ENCODE measurements around the gene NOD2. TPM values are rescaled to one million over a fixed set of nuclear protein-coding genes. Genes with fewer than 3 reads are reported as not detected.

The NOD2 gene
- total and polyA plus RNA-seq, 2 of the 13 experiments (the other 11 are each of a cell fraction or from before 2014, with no cell fraction given) = 0.27 to 0.81 TPM

DNA sequence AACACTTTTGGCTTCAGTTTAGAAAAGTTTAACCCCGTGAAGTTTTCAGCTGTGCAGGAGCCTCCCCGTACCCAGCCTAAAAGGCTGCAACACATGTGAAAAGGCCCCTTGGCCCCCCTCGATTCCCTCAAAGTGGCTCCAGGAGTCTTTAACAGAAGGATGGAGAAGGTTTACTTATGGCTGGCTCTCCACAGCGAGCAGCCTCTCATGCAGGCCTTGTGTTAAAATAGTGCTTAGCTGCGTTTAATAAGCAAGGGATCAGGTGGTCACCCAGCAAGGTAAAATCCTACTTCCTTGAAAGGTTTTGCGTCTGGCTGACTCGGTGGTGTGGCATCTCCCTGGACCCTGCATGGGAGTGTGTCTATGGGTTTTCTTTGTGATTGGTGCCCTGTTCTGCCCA is 40.1 kb downstream of the NOD2 start:
- no peak overlapping the region for H3K4me2 ChIP-seq (ENCODE audit: low read depth, low read length)
- no peak for FAIRE-seq
- H3K4me1 ChIP-seq (ENCODE audit: insufficient read depth, low read length) = no peaks in the 10 kb centered on the region
- CTCF ChIA-PET (ENCODE audit: low intra/inter-chr PET ratio, low total read pairs) = no interaction called here
- peaks cover 0 to 20% of the 10 kb centered on the region in 2 experiments; a peak in 2 of 5 replicates for H3K27me3 ChIP-seq (ENCODE audit: control insufficient read depth in 1 of 2, insufficient read depth in 2 of 2, low read length in 2 of 2)
- H3K79me2 ChIP-seq (ENCODE audit: insufficient read depth, low read length) = no peaks in the 10 kb centered on the region
- no peak overlapping the region for H2AFZ ChIP-seq (ENCODE audit: low read length)
- no TSS peak for BruUV-seq (replicated peaks)
- DNase-seq (ENCODE audit: low spot score) = no peak
- H3K4me3 ChIP-seq (replicated peaks in 1 of 3; ENCODE audit: insufficient read depth in 1 of 3, low read depth in 2 of 3, low read length in 3 of 3) = no peak overlapping the region
- H3K36me3 ChIP-seq (replicated peaks in 1 of 2; ENCODE audit: control insufficient read depth in 1 of 2, insufficient read depth in 2 of 2, low read length in 2 of 2) = no peaks in the 10 kb centered on the region
- intact Hi-C loops (cut with micrococcal nuclease; ENCODE audit: unreplicated experiment) (no loop called here), in situ Hi-C loops (cut with HindIII; ENCODE audit: extremely low pct_ligation_motif_present, low pct_unique_long_range_greater_than_20kb) (no loop called here)
- TF ChIP-seq TARDBP (CRISPR knock-in tag; IDR thresholded peaks at IDR 0.05) (no peak), FOSL2 (CRISPR knock-in tag; IDR thresholded peaks at IDR 0.05) (no peak), RELA (CRISPR knock-in tag; IDR thresholded peaks at IDR 0.05) (no peak), ZNF790 (CRISPR knock-in tag; IDR thresholded peaks at IDR 0.05; ENCODE audit: borderline replicate concordance) (no peak), ZFY (CRISPR knock-in tag; IDR thresholded peaks at IDR 0.05) (no peak), MED1 (CRISPR knock-in tag; IDR thresholded peaks at IDR 0.05) (no peak), EED (CRISPR knock-in tag; IDR thresholded peaks at IDR 0.05) (no peak), ZNF510 (CRISPR knock-in tag; IDR thresholded peaks at IDR 0.05; ENCODE audit: low read depth) (no peak), SMAD3 (CRISPR knock-in tag; IDR thresholded peaks at IDR 0.05) (no peak), POLR2G (IDR thresholded peaks at IDR 0.05; ENCODE audit: low read depth, low read length) (no peak)
- TF ChIP-seq, protein P1, sequence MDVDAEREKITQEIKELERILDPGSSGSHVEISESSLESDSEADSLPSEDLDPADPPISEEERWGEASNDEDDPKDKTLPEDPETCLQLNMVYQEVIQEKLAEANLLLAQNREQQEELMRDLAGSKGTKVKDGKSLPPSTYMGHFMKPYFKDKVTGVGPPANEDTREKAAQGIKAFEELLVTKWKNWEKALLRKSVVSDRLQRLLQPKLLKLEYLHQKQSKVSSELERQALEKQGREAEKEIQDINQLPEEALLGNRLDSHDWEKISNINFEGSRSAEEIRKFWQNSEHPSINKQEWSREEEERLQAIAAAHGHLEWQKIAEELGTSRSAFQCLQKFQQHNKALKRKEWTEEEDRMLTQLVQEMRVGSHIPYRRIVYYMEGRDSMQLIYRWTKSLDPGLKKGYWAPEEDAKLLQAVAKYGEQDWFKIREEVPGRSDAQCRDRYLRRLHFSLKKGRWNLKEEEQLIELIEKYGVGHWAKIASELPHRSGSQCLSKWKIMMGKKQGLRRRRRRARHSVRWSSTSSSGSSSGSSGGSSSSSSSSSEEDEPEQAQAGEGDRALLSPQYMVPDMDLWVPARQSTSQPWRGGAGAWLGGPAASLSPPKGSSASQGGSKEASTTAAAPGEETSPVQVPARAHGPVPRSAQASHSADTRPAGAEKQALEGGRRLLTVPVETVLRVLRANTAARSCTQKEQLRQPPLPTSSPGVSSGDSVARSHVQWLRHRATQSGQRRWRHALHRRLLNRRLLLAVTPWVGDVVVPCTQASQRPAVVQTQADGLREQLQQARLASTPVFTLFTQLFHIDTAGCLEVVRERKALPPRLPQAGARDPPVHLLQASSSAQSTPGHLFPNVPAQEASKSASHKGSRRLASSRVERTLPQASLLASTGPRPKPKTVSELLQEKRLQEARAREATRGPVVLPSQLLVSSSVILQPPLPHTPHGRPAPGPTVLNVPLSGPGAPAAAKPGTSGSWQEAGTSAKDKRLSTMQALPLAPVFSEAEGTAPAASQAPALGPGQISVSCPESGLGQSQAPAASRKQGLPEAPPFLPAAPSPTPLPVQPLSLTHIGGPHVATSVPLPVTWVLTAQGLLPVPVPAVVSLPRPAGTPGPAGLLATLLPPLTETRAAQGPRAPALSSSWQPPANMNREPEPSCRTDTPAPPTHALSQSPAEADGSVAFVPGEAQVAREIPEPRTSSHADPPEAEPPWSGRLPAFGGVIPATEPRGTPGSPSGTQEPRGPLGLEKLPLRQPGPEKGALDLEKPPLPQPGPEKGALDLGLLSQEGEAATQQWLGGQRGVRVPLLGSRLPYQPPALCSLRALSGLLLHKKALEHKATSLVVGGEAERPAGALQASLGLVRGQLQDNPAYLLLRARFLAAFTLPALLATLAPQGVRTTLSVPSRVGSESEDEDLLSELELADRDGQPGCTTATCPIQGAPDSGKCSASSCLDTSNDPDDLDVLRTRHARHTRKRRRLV (CRISPR knock-in tag; IDR thresholded peaks at IDR 0.05) = no peak
- ATAC-seq = no peak
- POLR2A ChIA-PET = interaction anchor here (0.5 kb wide), 1 partner anchor 291 kb away, joined by 3 read pairs; no protein-coding TSS in a partner anchor
- no peaks in the 10 kb centered on the region for H4K20me1 ChIP-seq (ENCODE audit: insufficient read depth, low read length)
- H3K9ac ChIP-seq (ENCODE audit: insufficient read depth, low read depth, low read length) = no peak overlapping the region
- 34% methylated on average over 7 of the region's 7 CpGs for WGBS (ENCODE audit: low lambda C conversion rate)
- no peaks in the 10 kb centered on the region for H3K9me3 ChIP-seq (ENCODE audit: low read length)
- H3K27ac ChIP-seq (ENCODE audit: extremely low read length, insufficient read depth, low read length) = no peak overlapping the region

All from HepG2 (cell line).